Gastroesophageal sphincter (tissue), 3 donors: ENCODE data around the gene RALGAPB.

Source experiments
- CTCF ChIP-seq, 4 experiments: fragments of 200-600 bp in 2 of 4; fragments of 450-650 bp in 2 of 4; sonication (generic) in 1 of 4; IDR thresholded peaks; one replicate each; pipeline ENCODE4 v1.5.1; 2017 to 2019; ENCODE audit warnings: antibody characterized with exemption in 4 of 4, mild to moderate bottlenecking in 2 of 4, moderate library complexity in 2 of 4
- POLR2A ChIP-seq, 2 donors: fragments of 450-650 bp; IDR thresholded peaks; one replicate each; pipeline ENCODE4 v1.6.1; 2017; ENCODE audit warnings: antibody characterized with exemption in 2 of 2, mild to moderate bottlenecking in 2 of 2, moderate library complexity in 1 of 2

- TF ChIP-seq CTCF (IDR thresholded peaks at IDR 0.05) (no peak), POLR2A (IDR thresholded peaks at IDR 0.05) (no peak)
Measured at GRCh38 chr20:38589967-38590675, 117.5 kb downstream of the RALGAPB start.
